Measurements from ENCODE around the gene C1QTNF4. TPM values are rescaled to one million over a fixed set of nuclear protein-coding genes. Genes with fewer than 3 reads are reported as not detected.

The C1QTNF4 gene
- total RNA-seq, 2 experiments from 2014 or later = 0.41 to 0.92 TPM

- peak within 1 kb of the TSS; percentile 78 to 88 for H3K27ac ChIP-seq (ENCODE audit: low read depth in 1 of 2, low read length in 2 of 2)
- DNase-seq (peak; percentile 85 to 97 (median 91)), ATAC-seq (ENCODE audit: poor library complexity) (peak; percentile 93)
- intact Hi-C loops (cut with DNase I, micrococcal nuclease) = loop anchor here (1.0 to 10.0 kb wide), 8 partner anchors 26 to 1705 kb away; partner anchors contain the start of genes ARFGAP2 (in 1 of the 2), CRY2 (in 1 of the 2), FNBP4 (in 1 of the 2) and KBTBD4 (in 1 of the 2)
- H3K4me3 Mint-ChIP-seq = peak within 1 kb of the TSS; percentile 98
- ChIA-PET POLR2A (interaction anchor here (0.6 to 2.9 kb wide), 10 partner anchors 11 to 295 kb away, joined by 3 to 38 read pairs (median 4); partner anchors contain the start of genes AGBL2, KBTBD4, NDUFS3 and NUP160), CTCF (interaction anchor here (0.6 to 4.3 kb wide), 18 partner anchors 13 to 935 kb away, joined by 3 to 31 read pairs (median 4); partner anchors contain the start of genes ATG13, HARBI1, KBTBD4 and NDUFS3)
- peaks cover 42% of the 10 kb centered on the region for H3K4me1 ChIP-seq (ENCODE audit: insufficient read depth, low read length)
- TF ChIP-seq CTCF (IDR thresholded peaks at IDR 0.05) = peak; percentile 81
- H3K9me3 ChIP-seq (ENCODE audit: control insufficient read depth in 1 of 2, insufficient read depth in 1 of 2, low read length in 2 of 2) = no peaks in the 10 kb centered on the region
- peaks cover 54% of the 10 kb centered on the region for H3K4me1 Mint-ChIP-seq (ENCODE audit: low read depth)
- peak within 1 kb of the TSS; percentile 99 for H3K4me3 ChIP-seq (ENCODE audit: low read length)
- no peaks in the 10 kb centered on the region for H3K27me3 ChIP-seq (ENCODE audit: control insufficient read depth in 1 of 2, insufficient read depth in 2 of 2, low read length in 2 of 2)
- peaks cover 4% of the 10 kb centered on the region for H3K36me3 ChIP-seq (ENCODE audit: insufficient read depth, low read length)
- H3K27me3 Mint-ChIP-seq = no peaks in the 10 kb centered on the region
- no peaks in the 10 kb centered on the region for H3K9me3 Mint-ChIP-seq
- H3K27ac Mint-ChIP-seq = peak within 1 kb of the TSS; percentile 98
- peaks cover 30% of the 10 kb centered on the region for H3K36me3 Mint-ChIP-seq (ENCODE audit: low read depth)
Measured at GRCh38 chr11:47552566-47553405, 41.4 kb downstream of the C1QTNF4 start, which contains the start of gene CELF1. CELF1 (minus strand) TSS chr11:47553132; CDS start chr11:47499523, 53,609 bp downstream.

- peak overlapping the region; percentile 98 for H3K4me3 Mint-ChIP-seq
- H3K27me3 ChIP-seq (ENCODE audit: control insufficient read depth in 1 of 2, insufficient read depth in 2 of 2, low read length in 2 of 2) = no peaks in the 10 kb centered on the region
- CTCF ChIA-PET = interaction anchor here (1.3 to 4.3 kb wide), 5 partner anchors 12 to 935 kb away, joined by 3 to 31 read pairs (median 6); partner anchors contain the start of genes ATG13, HARBI1 and PTPMT1
- no peaks in the 10 kb centered on the region for H3K9me3 ChIP-seq (ENCODE audit: control insufficient read depth in 1 of 2, insufficient read depth in 1 of 2, low read length in 2 of 2)
- H3K27me3 Mint-ChIP-seq = no peaks in the 10 kb centered on the region
- DNase-seq = peak in 4 of 14 experiments; percentile 7 to 39 (median 14)
- H3K27ac Mint-ChIP-seq = peak overlapping the region; percentile 98
- H3K36me3 Mint-ChIP-seq (ENCODE audit: low read depth) = peaks cover 36% of the 10 kb centered on the region
- peaks cover 61% of the 10 kb centered on the region for H3K4me1 Mint-ChIP-seq (ENCODE audit: low read depth)
- TF ChIP-seq CTCF (IDR thresholded peaks at IDR 0.05) = no peak
- H3K9me3 Mint-ChIP-seq = no peaks in the 10 kb centered on the region
- peak overlapping the region; percentile 99 for H3K4me3 ChIP-seq (ENCODE audit: low read length)
- POLR2A ChIA-PET = interaction anchor here (0.7 to 2.9 kb wide), 5 partner anchors 13 to 296 kb away, joined by 3 to 38 read pairs (median 8); partner anchors contain the start of genes AGBL2, KBTBD4, NDUFS3 and NUP160
- peaks cover 4% of the 10 kb centered on the region for H3K36me3 ChIP-seq (ENCODE audit: insufficient read depth, low read length)
- no peak for ATAC-seq (ENCODE audit: poor library complexity)
- intact Hi-C loops (cut with DNase I, micrococcal nuclease) = loop anchor here (2.0 to 10.0 kb wide), 7 partner anchors 27 to 1705 kb away; partner anchors contain the start of genes ARFGAP2 (in 1 of the 2), CRY2 (in 1 of the 2), FNBP4 (in 1 of the 2) and KBTBD4 (in 1 of the 2)
- peaks cover 49% of the 10 kb centered on the region for H3K4me1 ChIP-seq (ENCODE audit: insufficient read depth, low read length)
- H3K27ac ChIP-seq (ENCODE audit: low read depth in 1 of 2, low read length in 2 of 2) = peak overlapping the region; percentile 78 to 88
Measured at GRCh38 chr11:47552056-47552565, 42.1 kb downstream of the C1QTNF4 start.

- H3K27ac ChIP-seq (ENCODE audit: low read depth in 1 of 2, low read length in 2 of 2) = peak overlapping the region in 1 of 2 donors; percentile 88
- no peaks in the 10 kb centered on the region for H3K9me3 ChIP-seq (ENCODE audit: control insufficient read depth in 1 of 2, insufficient read depth in 1 of 2, low read length in 2 of 2)
- no peaks in the 10 kb centered on the region for H3K27me3 ChIP-seq (ENCODE audit: control insufficient read depth in 1 of 2, insufficient read depth in 2 of 2, low read length in 2 of 2)
- TF ChIP-seq CTCF (IDR thresholded peaks at IDR 0.05) = peak; percentile 20
- ATAC-seq (ENCODE audit: poor library complexity) = no peak
- H3K4me3 Mint-ChIP-seq = peak overlapping the region; percentile 98
- peaks cover 57% of the 10 kb centered on the region for H3K4me1 ChIP-seq (ENCODE audit: insufficient read depth, low read length)
- peak in 3 of 14 experiments; percentile 27 to 44 (median 41) for DNase-seq
- H3K27me3 Mint-ChIP-seq = no peaks in the 10 kb centered on the region
- H3K36me3 ChIP-seq (ENCODE audit: insufficient read depth, low read length) = peaks cover 4% of the 10 kb centered on the region
- peaks cover 68% of the 10 kb centered on the region for H3K4me1 Mint-ChIP-seq (ENCODE audit: low read depth)
- POLR2A ChIA-PET = interaction anchor here (2.0 to 2.9 kb wide), 2 partner anchors 14 to 164 kb away, joined by 8 to 38 read pairs; partner anchors contain the start of genes AGBL2 and PTPMT1
- peak overlapping the region; percentile 98 for H3K27ac Mint-ChIP-seq
- CTCF ChIA-PET = interaction anchor here (1.3 to 4.3 kb wide), 4 partner anchors 11 to 934 kb away, joined by 3 to 31 read pairs (median 5); partner anchors contain the start of genes ATG13 and HARBI1
- peaks cover 38% of the 10 kb centered on the region for H3K36me3 Mint-ChIP-seq (ENCODE audit: low read depth)
- peak overlapping the region; percentile 99 for H3K4me3 ChIP-seq (ENCODE audit: low read length)
- intact Hi-C loops (cut with DNase I, micrococcal nuclease) = loop anchor here (5.0 to 10.0 kb wide), 3 partner anchors 44 to 1704 kb away; partner anchors contain the start of genes ARFGAP2 (in 1 of the 2) and CRY2 (in 1 of the 2)
- H3K9me3 Mint-ChIP-seq = no peaks in the 10 kb centered on the region
Measured at GRCh38 chr11:47551086-47551485, 43.1 kb downstream of the C1QTNF4 start.
